ENCODE results near the gene STPG4. TPM values are rescaled to one million over a fixed set of nuclear protein-coding genes. Genes with fewer than 3 reads are reported as not detected.

Gene STPG4
- total and polyA plus RNA-seq, 4 donors, result 0.06 to 1.0 (median 0.20) TPM

- Histone ChIP-seq H3K27ac (ENCODE audit: low read depth in 1 of 2, low read length in 1 of 2) (no peak overlapping the region), H3K9me3 (ENCODE audit: control insufficient read depth in 4 of 4, insufficient read depth in 3 of 4, low read length in 3 of 4) (no peaks in the 10 kb centered on the region), H3K4me3 (no peak overlapping the region), H3K27me3 (ENCODE audit: control insufficient read depth in 3 of 3, insufficient read depth in 3 of 3, low read length in 2 of 3) (no peaks in the 10 kb centered on the region), H3K4me1 (ENCODE audit: control insufficient read depth in 5 of 5, insufficient read depth in 5 of 5, low read length in 5 of 5) (peaks cover 0 to 3% (median 0%) of the 10 kb centered on the region in 5 donors), H3K36me3 (ENCODE audit: control insufficient read depth in 4 of 4, insufficient read depth in 4 of 4, low read length in 4 of 4) (peaks cover 10 to 50% (median 23%) of the 10 kb centered on the region in 4 donors), H3K9ac (ENCODE audit: insufficient read depth in 1 of 2, low read length in 2 of 2) (no peak overlapping the region)
- 92 to 98% methylated on average over 3 of the region's 3 CpGs for WGBS, 2 donors
- ATAC-seq (ENCODE audit: insufficient read depth, low FRiP score), result no peak
- DNase-seq, result no peak
- TF ChIP-seq, protein P1, sequence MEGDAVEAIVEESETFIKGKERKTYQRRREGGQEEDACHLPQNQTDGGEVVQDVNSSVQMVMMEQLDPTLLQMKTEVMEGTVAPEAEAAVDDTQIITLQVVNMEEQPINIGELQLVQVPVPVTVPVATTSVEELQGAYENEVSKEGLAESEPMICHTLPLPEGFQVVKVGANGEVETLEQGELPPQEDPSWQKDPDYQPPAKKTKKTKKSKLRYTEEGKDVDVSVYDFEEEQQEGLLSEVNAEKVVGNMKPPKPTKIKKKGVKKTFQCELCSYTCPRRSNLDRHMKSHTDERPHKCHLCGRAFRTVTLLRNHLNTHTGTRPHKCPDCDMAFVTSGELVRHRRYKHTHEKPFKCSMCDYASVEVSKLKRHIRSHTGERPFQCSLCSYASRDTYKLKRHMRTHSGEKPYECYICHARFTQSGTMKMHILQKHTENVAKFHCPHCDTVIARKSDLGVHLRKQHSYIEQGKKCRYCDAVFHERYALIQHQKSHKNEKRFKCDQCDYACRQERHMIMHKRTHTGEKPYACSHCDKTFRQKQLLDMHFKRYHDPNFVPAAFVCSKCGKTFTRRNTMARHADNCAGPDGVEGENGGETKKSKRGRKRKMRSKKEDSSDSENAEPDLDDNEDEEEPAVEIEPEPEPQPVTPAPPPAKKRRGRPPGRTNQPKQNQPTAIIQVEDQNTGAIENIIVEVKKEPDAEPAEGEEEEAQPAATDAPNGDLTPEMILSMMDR (IDR thresholded peaks at IDR 0.05; ENCODE audit: control extremely low read depth, extremely low read depth), result no peak
Observed at GRCh38 chr2:47160211-47160610, 5.1 kb upstream of the STPG4 start.

GRCh38 chr2:47159627-47160026, 4.5 kb upstream of the STPG4 start:
- no peak overlapping the region for H3K27ac ChIP-seq (ENCODE audit: low read depth in 1 of 2, low read length in 1 of 2)
- no peak overlapping the region for H3K9ac ChIP-seq (ENCODE audit: insufficient read depth in 1 of 2, low read length in 2 of 2)
- 95 to 97% methylated on average over 3 of the region's 3 CpGs for WGBS, 2 donors
- TF ChIP-seq, protein P1 (IDR thresholded peaks at IDR 0.05; ENCODE audit: control extremely low read depth, extremely low read depth), result no peak
- no peak overlapping the region for H3K4me3 ChIP-seq
- no peaks in the 10 kb centered on the region for H3K9me3 ChIP-seq (ENCODE audit: control insufficient read depth in 4 of 4, insufficient read depth in 3 of 4, low read length in 3 of 4)
- DNase-seq (no peak), ATAC-seq (ENCODE audit: insufficient read depth, low FRiP score) (no peak)
- no peaks in the 10 kb centered on the region for H3K4me1 ChIP-seq (ENCODE audit: control insufficient read depth in 5 of 5, insufficient read depth in 5 of 5, low read length in 5 of 5)
- peaks cover 10 to 50% (median 23%) of the 10 kb centered on the region in 4 donors for H3K36me3 ChIP-seq (ENCODE audit: control insufficient read depth in 4 of 4, insufficient read depth in 4 of 4, low read length in 4 of 4)
- H3K27me3 ChIP-seq (ENCODE audit: control insufficient read depth in 3 of 3, insufficient read depth in 3 of 3, low read length in 2 of 3), result no peaks in the 10 kb centered on the region

DNA sequence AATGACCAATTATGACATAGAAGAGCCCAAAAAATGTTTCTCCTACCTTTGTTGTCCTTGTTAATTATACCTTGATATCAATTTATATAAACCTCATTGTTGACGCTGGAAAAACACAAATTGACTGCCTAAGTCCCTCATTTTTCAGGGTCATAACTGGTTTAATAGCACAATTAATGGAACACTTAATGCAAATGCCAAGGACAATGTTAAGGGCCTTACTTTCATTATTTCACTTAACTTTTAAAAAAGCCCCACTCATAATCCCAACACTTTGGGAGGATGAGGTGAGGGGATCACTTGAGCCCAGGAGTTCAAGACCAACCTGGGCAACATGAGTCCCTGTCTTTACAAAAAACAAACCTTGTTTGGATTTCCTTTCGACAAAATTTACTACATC, 3.5 kb upstream of the STPG4 start:
- peaks cover 10 to 49% (median 23%) of the 10 kb centered on the region in 4 donors for H3K36me3 ChIP-seq (ENCODE audit: control insufficient read depth in 4 of 4, insufficient read depth in 4 of 4, low read length in 4 of 4)
- no peak overlapping the region for H3K4me3 ChIP-seq
- no peak for ATAC-seq (ENCODE audit: insufficient read depth, low FRiP score)
- TF ChIP-seq, protein P1 (IDR thresholded peaks at IDR 0.05; ENCODE audit: control extremely low read depth, extremely low read depth), result no peak
- H3K4me1 ChIP-seq (ENCODE audit: control insufficient read depth in 5 of 5, insufficient read depth in 5 of 5, low read length in 5 of 5), result no peaks in the 10 kb centered on the region
- H3K9ac ChIP-seq (ENCODE audit: insufficient read depth in 1 of 2, low read length in 2 of 2), result no peak overlapping the region
- H3K27me3 ChIP-seq (ENCODE audit: control insufficient read depth in 3 of 3, insufficient read depth in 3 of 3, low read length in 2 of 3), result no peaks in the 10 kb centered on the region
- DNase-seq, result no peak
- no peaks in the 10 kb centered on the region for H3K9me3 ChIP-seq (ENCODE audit: control insufficient read depth in 4 of 4, insufficient read depth in 3 of 4, low read length in 3 of 4)
- H3K27ac ChIP-seq (ENCODE audit: low read depth in 1 of 2, low read length in 1 of 2), result no peak overlapping the region
- WGBS, 2 donors, result 98% methylated on average over 2 of the region's 2 CpGs

- no peak overlapping the region for H3K27ac ChIP-seq (ENCODE audit: low read depth in 1 of 2, low read length in 1 of 2)
- no peak overlapping the region for H3K4me3 ChIP-seq
- peaks cover 2 to 12% (median 5%) of the 10 kb centered on the region in 4 donors for H3K36me3 ChIP-seq (ENCODE audit: control insufficient read depth in 4 of 4, insufficient read depth in 4 of 4, low read length in 4 of 4)
- no peak overlapping the region for H3K9ac ChIP-seq (ENCODE audit: insufficient read depth in 1 of 2, low read length in 2 of 2)
- no peaks in the 10 kb centered on the region for H3K9me3 ChIP-seq (ENCODE audit: control insufficient read depth in 4 of 4, insufficient read depth in 3 of 4, low read length in 3 of 4)
- no peaks in the 10 kb centered on the region for H3K27me3 ChIP-seq (ENCODE audit: control insufficient read depth in 3 of 3, insufficient read depth in 3 of 3, low read length in 2 of 3)
- TF ChIP-seq, protein P1 (IDR thresholded peaks at IDR 0.05; ENCODE audit: control extremely low read depth, extremely low read depth), result no peak
- ATAC-seq (ENCODE audit: insufficient read depth, low FRiP score) (no peak), DNase-seq (no peak)
- H3K4me1 ChIP-seq (ENCODE audit: control insufficient read depth in 5 of 5, insufficient read depth in 5 of 5, low read length in 5 of 5), result no peaks in the 10 kb centered on the region
Observed at GRCh38 chr2:47152803-47153202, 2.3 kb downstream of the STPG4 start.

All from lung (tissue), 12 donors.